A673 (cell line): ENCODE results near the gene MEF2B.
"Not testable (repeated sequence)": the region's sequence is repeated elsewhere in the genome, so short reads cannot be mapped to it uniquely, and the experiment has no call there.

Experiments
- CTCF ChIP-seq: fragments of 300-800, 200-600 bp; sonication (generic); conservative IDR thresholded peaks from 2 replicates; pipeline ENCODE4 v1.5.1; 2017; ENCODE audit warnings: low read depth, mild to moderate bottlenecking, antibody characterized with exemption, low read length, moderate library complexity, mixed read lengths
- EZH2 ChIP-seq: fragments of 200-600 bp; sonication (generic); IDR thresholded peaks from 2 replicates; pipeline ENCODE4 v1.6.1; 2017; ENCODE audit warnings: borderline replicate concordance, low read depth, mild to moderate bottlenecking, mixed read lengths, antibody characterized with exemption, low read length; ENCODE audit not compliant: poor library complexity, severe bottlenecking

GRCh38 chr19:19148504-19148903 is 21.6 kb downstream of the MEF2B start:
- TF ChIP-seq CTCF, EZH2: not testable (repeated sequence)
